PC-3 (cell line): ENCODE data around the gene TPCN2.

Source experiments
- CTCF ChIP-seq: fragments of 300-600 bp; sonication (generic); conservative IDR thresholded peaks from 2 replicates; pipeline ENCODE4 v1.5.1; 2017; ENCODE audit warnings: antibody characterized with exemption, low read depth, mild to moderate bottlenecking, low read length
- EZH2 ChIP-seq: fragments of 300-600 bp; sonication (generic); IDR thresholded peaks from one replicate; pipeline ENCODE4 v1.6.1; 2017; ENCODE audit warnings: antibody characterized with exemption, mild to moderate bottlenecking, low read length; ENCODE audit not compliant: unreplicated experiment
- EZH2phosphoT487 ChIP-seq: fragments of 300-600 bp; sonication (generic); IDR thresholded peaks from 2 replicates; pipeline ENCODE4 v1.6.1; 2018; ENCODE audit warnings: mild to moderate bottlenecking, antibody characterized with exemption, low read length, borderline replicate concordance

- no peak for TF ChIP-seq CTCF
- TF ChIP-seq EZH2 = no peak
- no peak for TF ChIP-seq EZH2phosphoT487
Observed at GRCh38 chr11:69138265-69138664, 89.5 kb downstream of the TPCN2 start.
